HG03460 (cell line): Measurements from ENCODE around the gene CALN1.
"Not testable (repeated sequence)": the region's sequence is repeated elsewhere in the genome, so short reads cannot be mapped to it uniquely, and the experiment has no call there.

Experiments
- ATAC-seq: cut with Tn5 transposase; IDR thresholded peaks from one replicate; pipeline ENCODE4 v1.9.1; 2021; ENCODE audit not compliant: unreplicated experiment

The CALN1 gene

DNA sequence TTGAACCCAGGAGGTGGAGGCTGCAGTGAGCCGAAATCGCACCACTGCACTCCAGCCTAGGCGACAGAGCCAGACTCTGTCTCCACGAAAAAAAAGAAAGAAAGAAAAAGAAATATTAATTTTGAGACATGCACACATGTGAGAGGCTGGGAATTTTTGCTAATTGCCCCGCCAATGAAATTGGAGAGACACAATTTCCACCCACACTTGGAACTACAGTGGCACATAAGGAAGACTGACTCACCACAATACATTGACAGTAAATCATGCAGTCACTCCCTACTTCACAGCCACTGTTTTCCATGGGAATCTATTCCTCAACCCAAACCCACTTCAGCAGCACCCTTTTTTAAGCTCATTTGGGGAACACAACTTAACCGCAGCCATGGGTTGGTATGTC, 139.7 kb downstream of the CALN1 start:
- ATAC-seq: no peak

DNA sequence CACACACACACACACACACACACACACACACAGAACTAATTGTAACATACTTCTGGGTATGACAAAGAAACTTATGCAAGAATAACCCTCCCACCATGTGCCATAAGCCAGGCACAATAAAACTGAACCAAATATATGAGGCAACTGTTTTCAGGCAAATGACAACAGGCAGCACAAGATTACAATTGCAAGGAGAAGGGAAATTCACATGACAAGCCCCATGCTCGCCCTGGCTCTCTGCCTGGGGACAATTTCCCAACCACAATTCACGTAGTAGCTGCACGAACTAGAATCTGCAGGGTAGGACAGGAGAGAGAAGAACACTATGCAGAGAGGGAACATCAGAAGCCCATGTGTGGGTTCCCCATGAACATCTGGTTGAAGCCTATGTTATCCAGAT, 143.3 kb downstream of the CALN1 start:
- no peak for ATAC-seq

DNA sequence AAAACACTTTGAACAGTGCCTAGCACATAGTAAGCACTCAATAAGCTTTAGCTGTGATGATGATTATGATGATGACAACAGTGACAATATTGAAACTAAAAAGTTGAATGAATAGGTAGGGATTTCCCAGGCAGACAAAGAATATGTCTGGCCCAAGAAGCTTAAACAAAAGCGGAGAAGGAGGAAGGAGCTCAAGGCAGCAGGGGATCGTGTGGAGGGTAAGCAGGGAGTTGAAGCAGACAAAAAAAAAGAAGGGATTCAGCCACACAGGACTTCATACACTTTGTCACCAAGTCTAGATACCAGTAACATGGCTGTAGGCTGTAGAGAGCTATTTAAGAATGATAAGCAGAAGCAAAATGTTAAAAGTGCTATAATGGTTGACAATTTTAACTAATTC, 144.0 kb downstream of the CALN1 start:
- ATAC-seq: no peak

DNA sequence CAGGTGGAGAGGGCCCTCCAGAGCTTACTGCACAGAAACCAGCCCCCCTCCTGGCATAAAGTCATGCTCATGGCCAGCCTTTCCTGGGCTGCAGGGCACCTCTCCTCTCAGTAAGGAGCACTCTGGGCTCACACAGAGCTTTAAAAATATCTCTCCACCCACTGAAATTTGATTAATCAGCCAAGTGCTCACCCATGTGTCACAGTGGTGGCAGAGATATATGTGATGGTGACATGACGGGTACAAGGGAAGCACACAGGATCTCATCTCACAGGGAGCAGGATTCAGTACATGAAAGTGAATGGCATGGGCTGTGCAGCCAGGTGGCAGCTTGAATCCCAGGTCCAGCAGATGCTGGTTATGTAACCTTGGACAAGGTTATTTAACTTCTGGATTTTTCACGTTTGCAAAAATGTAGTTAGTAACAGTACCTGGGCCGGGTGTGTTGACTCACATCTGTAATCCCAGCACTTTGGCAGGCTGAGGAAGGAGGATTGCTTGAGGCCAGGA, 144.8 kb downstream of the CALN1 start:
- no peak for ATAC-seq

GRCh38 chr7:72266771-72267170, 145.4 kb downstream of the CALN1 start:
- no peak for ATAC-seq

DNA sequence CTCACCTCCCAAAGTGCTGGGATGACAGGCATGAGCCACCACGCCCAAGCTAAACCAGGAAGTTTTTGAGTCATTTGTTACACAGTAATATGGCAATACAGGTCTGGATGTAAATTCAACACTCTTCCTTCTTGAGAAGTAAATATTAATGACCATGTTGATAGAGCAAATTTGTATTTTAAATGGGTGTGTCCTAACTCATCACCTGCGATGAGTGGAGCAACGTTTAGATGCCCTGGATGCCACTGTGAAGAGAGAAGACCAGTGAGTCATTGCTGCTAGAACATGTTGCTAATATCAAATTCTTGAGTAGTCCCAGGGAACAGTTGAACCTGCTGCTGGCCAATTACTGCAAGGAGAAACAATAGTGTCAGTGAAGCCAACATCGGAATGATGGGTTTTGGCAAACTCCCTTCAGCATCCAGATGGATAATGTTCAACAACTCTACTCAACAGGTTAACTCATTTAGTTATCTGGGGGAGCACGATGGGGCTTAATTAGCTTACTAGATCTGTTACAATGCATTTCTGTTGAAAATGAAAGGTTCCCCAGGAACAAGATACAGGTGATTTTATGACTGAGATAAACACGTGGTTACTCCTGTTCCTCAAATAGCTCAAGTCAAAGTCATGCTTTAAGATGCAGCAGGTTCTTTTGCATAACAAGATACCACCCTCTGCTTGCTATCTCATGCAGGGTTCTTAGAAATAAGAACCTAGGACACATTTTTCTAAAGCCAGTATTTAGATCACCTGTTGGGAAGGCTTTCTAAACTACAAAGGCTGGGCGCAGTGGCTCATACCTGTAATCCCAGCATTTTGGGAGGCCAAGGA, 146.8 kb downstream of the CALN1 start:
- no peak for ATAC-seq

- no peak for ATAC-seq
Observed at GRCh38 chr7:72260406-72260805, 151.7 kb downstream of the CALN1 start.

- no peak for ATAC-seq
Observed at GRCh38 chr7:72258074-72258473, 154.1 kb downstream of the CALN1 start.

DNA sequence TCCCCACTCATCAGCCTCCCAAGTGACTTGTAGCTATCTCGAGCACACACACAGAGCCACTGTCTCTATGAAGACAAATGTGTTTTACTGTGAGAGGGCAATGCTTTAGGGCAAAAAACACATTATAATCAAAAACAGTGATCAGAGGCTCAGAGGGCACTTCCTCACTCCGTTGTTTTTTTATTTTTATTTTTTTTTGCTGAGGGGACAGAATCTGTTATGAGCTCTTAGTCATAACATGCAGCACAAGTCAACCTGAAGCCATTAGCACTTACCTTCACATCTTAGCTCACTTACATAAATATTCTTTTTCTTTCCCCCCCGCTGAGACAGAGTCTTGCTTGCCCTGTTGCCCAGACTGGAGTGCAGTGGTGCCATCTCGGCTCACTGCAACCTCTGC, 157.7 kb downstream of the CALN1 start:
- ATAC-seq: no peak

- no peak for ATAC-seq
Observed at GRCh38 chr7:72249106-72249505, 163.0 kb downstream of the CALN1 start.

- no peak for ATAC-seq
Observed at GRCh38 chr7:72244826-72245398, 167.2 kb downstream of the CALN1 start.

GRCh38 chr7:72243329-72243728, 168.8 kb downstream of the CALN1 start:
- no peak for ATAC-seq

- no peak for ATAC-seq
Observed at GRCh38 chr7:72235351-72235750, 176.8 kb downstream of the CALN1 start.

GRCh38 chr7:72234086-72234485, 178.1 kb downstream of the CALN1 start:
- ATAC-seq: no peak

GRCh38 chr7:72230281-72230680, 181.9 kb downstream of the CALN1 start:
- ATAC-seq: no peak

DNA sequence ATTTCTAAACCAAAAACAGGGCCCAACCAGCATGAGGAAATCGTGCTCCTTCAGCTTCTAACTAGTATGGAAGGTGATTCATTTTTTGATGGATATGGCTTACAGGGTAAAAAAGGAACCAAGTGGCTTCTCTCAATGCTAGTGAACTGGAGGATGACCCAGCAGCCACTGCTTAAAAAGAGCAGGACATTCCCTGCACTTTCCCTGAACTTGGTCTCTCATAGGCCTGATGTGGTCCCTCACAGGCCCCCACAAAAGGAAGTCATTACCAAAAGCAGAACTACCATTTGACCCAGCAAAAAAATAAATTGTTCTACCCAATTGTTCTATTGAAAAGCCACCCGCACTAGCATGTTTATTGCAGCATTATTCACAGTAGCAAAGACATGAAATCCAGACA, 188.8 kb downstream of the CALN1 start:
- no peak for ATAC-seq

GRCh38 chr7:72222136-72222535, 190.0 kb downstream of the CALN1 start:
- no peak for ATAC-seq

DNA sequence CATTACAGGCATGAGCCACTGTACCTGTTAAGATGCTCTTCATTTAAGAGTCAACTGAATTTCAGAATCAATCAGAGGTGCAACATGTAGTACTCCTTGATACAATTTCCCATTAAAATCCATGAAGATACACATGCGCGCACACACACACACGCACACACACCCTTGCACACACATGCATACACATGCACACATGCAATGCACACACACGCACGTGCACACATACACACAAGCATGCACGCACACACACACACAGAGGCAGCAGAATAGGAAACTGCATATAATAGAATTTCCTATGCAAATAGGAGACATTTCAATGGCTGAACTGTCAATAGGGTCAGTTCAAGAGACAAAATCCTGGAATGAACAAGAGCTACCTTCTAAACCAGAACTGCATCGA, 192.6 kb downstream of the CALN1 start:
- no peak for ATAC-seq

DNA sequence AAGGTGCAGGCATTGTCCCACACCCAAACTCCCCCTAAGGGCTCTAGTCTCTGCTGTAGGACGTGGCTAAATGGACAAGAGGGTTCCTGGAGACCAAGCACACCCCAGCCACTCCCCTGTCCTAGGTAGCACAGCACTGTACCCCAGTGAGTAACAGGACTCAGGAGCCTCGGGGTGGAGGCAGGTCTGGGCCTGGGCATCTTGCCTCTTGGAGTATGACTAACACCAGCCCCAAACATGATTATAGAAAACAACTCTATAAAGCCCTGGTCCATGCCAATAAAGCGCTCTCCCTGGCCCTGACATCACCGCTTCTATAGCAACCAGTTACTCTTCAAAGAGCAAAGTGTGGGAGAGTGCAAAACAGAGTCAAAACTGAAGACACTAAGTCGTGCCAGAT, 195.0 kb downstream of the CALN1 start:
- ATAC-seq: no peak

- no peak for ATAC-seq
Observed at GRCh38 chr7:72213769-72214168, 198.4 kb downstream of the CALN1 start.

DNA sequence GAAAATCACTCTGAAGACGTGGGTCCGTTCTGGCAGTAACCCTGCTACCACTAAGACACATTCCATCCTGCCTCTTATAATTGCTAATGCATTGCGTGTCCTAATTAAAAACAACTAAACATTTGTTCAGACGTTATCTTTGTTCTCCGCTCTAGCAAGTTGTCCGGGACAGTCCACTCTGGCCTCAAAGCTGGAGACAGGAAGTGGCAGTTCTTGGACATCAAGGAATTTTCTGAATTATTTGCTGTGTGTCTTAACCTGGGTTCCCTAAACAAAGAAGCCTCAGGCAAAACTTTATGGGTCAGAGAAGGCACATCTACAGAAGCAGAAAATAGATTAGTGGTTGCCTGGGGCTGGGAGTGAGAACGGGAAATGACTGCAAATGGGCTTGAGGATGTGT, 199.1 kb downstream of the CALN1 start:
- ATAC-seq: no peak

DNA sequence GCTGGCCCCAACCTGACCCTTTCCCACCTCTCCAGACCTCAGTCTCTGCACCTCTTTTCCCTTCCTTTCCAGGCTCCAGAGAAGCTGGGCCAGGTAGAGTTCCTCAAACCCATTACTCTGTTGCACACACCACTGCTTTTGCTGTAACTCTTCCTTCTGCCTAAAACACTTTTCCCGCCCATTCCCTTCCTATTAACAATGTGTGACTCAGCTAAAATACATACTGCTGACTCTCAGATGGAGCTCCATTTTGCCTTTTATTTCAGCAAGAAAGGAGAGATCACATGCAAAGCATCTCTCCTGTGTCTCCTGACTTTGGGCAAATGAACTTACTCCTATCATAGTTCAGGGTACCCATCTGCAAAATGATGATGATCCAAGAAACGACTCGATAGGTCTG, 201.0 kb downstream of the CALN1 start:
- ATAC-seq: no peak

GRCh38 chr7:72209006-72209405, 203.1 kb downstream of the CALN1 start:
- not testable (repeated sequence) for ATAC-seq
